IMR-90 (cell line): Measurements from ENCODE around the gene ATG4A. TPM values are rescaled to one million over a fixed set of nuclear protein-coding genes. Genes with fewer than 3 reads are reported as not detected.

Experiments
- ATAC-seq: fragments of 200-7000 bp; cut with Tn5 transposase; 2 replicates; pipeline ENCODE4 v1.9.1; 2020; ENCODE audit warnings: low read depth, mild to moderate bottlenecking, moderate library complexity
- BruUV-seq: library from RNA; stranded (reverse); fragments of 400-500 nt; replicated peaks from 2 replicates; lab custom pipeline; 2021; lab: Mats Ljungman, UMichigan
- CTCF ChIA-PET: fragments of 300-600 bp; formaldehyde crosslinking; extraction: SDS; loops from one replicate; lab custom pipeline; 2021; ENCODE audit warnings: antibody characterized with exemption; lab: Yijun Ruan, JAX
- POLR2A ChIA-PET: fragments of 300-600 bp; sonication (Branson Sonifier 250); formaldehyde crosslinking; loops from one replicate; lab custom pipeline; 2022; ENCODE audit warnings: antibody characterized with exemption; ENCODE audit not compliant: unreplicated experiment; lab: Charles Lee
- DNase-seq: peaks from one replicate; pipeline ENCODE4 v3.0.0; 2013
- H2AFZ ChIP-seq: replicated peaks from 2 replicates; pipeline ENCODE3; 2013; ENCODE audit warnings: low read length, mild to moderate bottlenecking; ENCODE audit not compliant: poor library complexity
- H2AK5ac ChIP-seq: 2 replicates; pipeline ENCODE4 v1.6.1; 2013; ENCODE audit warnings: low read depth, low read length, inconsistent platforms
- H2AK9ac ChIP-seq: replicated peaks from 2 replicates; pipeline ENCODE3; 2013; ENCODE audit warnings: mild to moderate bottlenecking, low read depth, low read length, moderate library complexity; ENCODE audit not compliant: poor library complexity
- H2BK120ac ChIP-seq: 2 replicates; pipeline ENCODE4 v1.6.1; 2013; ENCODE audit warnings: low read depth, low read length, inconsistent platforms
- H2BK15ac ChIP-seq: 3 replicates; pipeline ENCODE4 v1.6.1; 2013; ENCODE audit warnings: low read depth, low read length, inconsistent platforms
- H2BK20ac ChIP-seq: 2 replicates; pipeline ENCODE4 v1.6.1; 2013; ENCODE audit warnings: low read depth, mild to moderate bottlenecking, inconsistent platforms, low read length, moderate library complexity
- H2BK5ac ChIP-seq: 2 replicates; pipeline ENCODE4 v1.6.1; 2013; ENCODE audit warnings: mild to moderate bottlenecking, low read depth, low read length, inconsistent platforms; ENCODE audit not compliant: poor library complexity, severe bottlenecking
- H3K14ac ChIP-seq: replicated peaks from 2 replicates; pipeline ENCODE4 v1.6.1; 2013; ENCODE audit warnings: low read depth, low read length, inconsistent platforms
- H3K18ac ChIP-seq: 2 replicates; pipeline ENCODE4 v1.6.1; 2013; ENCODE audit warnings: low read depth, low read length, control low read depth
- H3K23ac ChIP-seq: 2 replicates; pipeline ENCODE4 v1.6.1; 2013; ENCODE audit warnings: low read depth, low read length, inconsistent platforms
- H3K27ac ChIP-seq: 2 replicates; pipeline ENCODE4 v1.5.1; 2013; ENCODE audit warnings: mild to moderate bottlenecking, control low read depth, low read length; ENCODE audit not compliant: insufficient read depth
- H3K27me3 ChIP-seq: 2 replicates; pipeline ENCODE4 v1.6.1; 2013; ENCODE audit warnings: low read length; ENCODE audit not compliant: control insufficient read depth, insufficient read depth
- H3K36me3 ChIP-seq: 2 replicates; pipeline ENCODE4 v1.6.1; 2013; ENCODE audit warnings: low read length, mixed read lengths; ENCODE audit not compliant: control insufficient read depth, insufficient read depth
- H3K4ac ChIP-seq: 2 replicates; pipeline ENCODE4 v1.6.1; 2013; ENCODE audit warnings: low read depth, low read length, inconsistent platforms
- H3K4me1 ChIP-seq: 2 replicates; pipeline ENCODE4 v1.6.1; 2013; ENCODE audit warnings: low read length, mixed read lengths; ENCODE audit not compliant: control insufficient read depth, insufficient read depth
- H3K4me2 ChIP-seq: 2 replicates; pipeline ENCODE4 v1.6.1; 2013; ENCODE audit warnings: low read depth, mild to moderate bottlenecking, control low read depth, low read length, moderate library complexity
- H3K4me3 ChIP-seq: 2 replicates; pipeline ENCODE4 v1.5.1; 2013; ENCODE audit warnings: low read depth, mild to moderate bottlenecking, control low read depth, low read length, moderate library complexity; ENCODE audit not compliant: insufficient read depth
- H3K56ac ChIP-seq: 2 replicates; pipeline ENCODE4 v1.6.1; 2013; ENCODE audit warnings: low read length, inconsistent platforms; ENCODE audit not compliant: insufficient read depth; ENCODE audit errors: extremely low read depth
- H3K79me1 ChIP-seq, 2 experiments: 2 replicates each; pipeline ENCODE4 v1.6.1; 2013; ENCODE audit warnings: low read length in 2 of 2, inconsistent platforms in 1 of 2, low read depth in 1 of 2
- H3K9ac ChIP-seq: 2 replicates; pipeline ENCODE4 v1.6.1; 2013; ENCODE audit warnings: low read depth, low read length, control low read depth
- H3K9me1 ChIP-seq: 2 replicates; pipeline ENCODE4 v1.6.1; 2013; ENCODE audit warnings: low read length, inconsistent platforms; ENCODE audit not compliant: insufficient read depth
- H3K9me3 ChIP-seq: 2 replicates; pipeline ENCODE4 v1.6.1; 2013; ENCODE audit warnings: low read length; ENCODE audit not compliant: control insufficient read depth, insufficient read depth
- H4K20me1 ChIP-seq: 2 replicates; pipeline ENCODE4 v1.6.1; 2013; ENCODE audit warnings: low read length, inconsistent platforms; ENCODE audit not compliant: insufficient read depth
- H4K5ac ChIP-seq: 2 replicates; pipeline ENCODE4 v1.6.1; 2013; ENCODE audit warnings: mild to moderate bottlenecking, low read depth, low read length, control low read depth
- H4K8ac ChIP-seq, 2 experiments: 2 replicates each; pipeline ENCODE4 v1.6.1; 2013; ENCODE audit warnings: low read depth in 2 of 2, low read length in 2 of 2, control low read depth in 1 of 2, inconsistent platforms in 1 of 2
- H4K91ac ChIP-seq: 2 replicates; pipeline ENCODE4 v1.6.1; 2013; ENCODE audit warnings: low read depth, low read length, inconsistent platforms; ENCODE audit not compliant: insufficient read depth
- MAFK ChIP-seq: IDR thresholded peaks from 2 replicates; pipeline ENCODE4 v1.6.1; 2012; ENCODE audit warnings: low read depth, low read length, improper control_type of control experiment
- MAZ ChIP-seq: IDR thresholded peaks from 2 replicates; pipeline ENCODE4 v1.6.1; 2012; ENCODE audit warnings: low read depth, mild to moderate bottlenecking, low read length, improper control_type of control experiment, moderate library complexity, borderline replicate concordance
- NFE2L2 ChIP-seq: fragments of 150-350 bp; IDR thresholded peaks from 2 replicates; pipeline ENCODE4 v1.6.1; 2016; ENCODE audit warnings: low read depth, mild to moderate bottlenecking, low read length
- RCOR1 ChIP-seq: IDR thresholded peaks from 2 replicates; pipeline ENCODE4 v1.6.1; 2012; ENCODE audit warnings: mild to moderate bottlenecking, low read length, improper control_type of control experiment; ENCODE audit not compliant: insufficient replicate concordance
- WGBS, 2 experiments: methylation state at CpG; one replicate each; pipeline versions ENCODE4 v1.1.5 to v1.1.7; 2013; ENCODE audit warnings: missing lambda C conversion rate in 2 of 2; ENCODE audit not compliant: insufficient read length in 1 of 2; ENCODE audit errors: extremely low coverage in 2 of 2; 5-methylcytosine and 5-hydroxymethylcytosine counted together
- dilution Hi-C: fragments of 300-500 bp; cut with HindIII; formaldehyde crosslinking; loops from one replicate; pipeline ENCODE4 v1.14.3; 2018; ENCODE audit warnings: low sequenced_read_pairs; ENCODE audit not compliant: unreplicated experiment
- in situ Hi-C: fragments of 300-500 bp; cut with MboI; formaldehyde crosslinking; loops from 3 replicates; pipeline ENCODE4 v1.14.3; 2019; ENCODE audit warnings: low sequenced_read_pairs, inconsistent platforms, mixed read lengths
- intact Hi-C: fragments of 100-400 bp; cut with micrococcal nuclease; formaldehyde crosslinking; loops from 2 replicates; pipeline ENCODE4 v1.10.0; 2022
- polyA plus RNA-seq, 3 experiments: library from polyadenylated mRNA; depleted of rRNA; stranded (reverse); fragments of >200 nt; gene quantifications; 2 replicates each; pipeline ENCODE4 v1.2.3, GENCODE V29; 2012; ENCODE audit warnings: low replicate concordance in 1 of 3
- total RNA-seq: library from RNA; depleted of rRNA; stranded (reverse); fragments of >200 nt; gene quantifications from 2 replicates; pipeline ENCODE4 v1.2.3, GENCODE V29; 2012

Gene ATG4A
- total and polyA plus RNA-seq, 2 of the 4 experiments (the other 2 are of a cell fraction), result 8.2 to 14.7 TPM

DNA sequence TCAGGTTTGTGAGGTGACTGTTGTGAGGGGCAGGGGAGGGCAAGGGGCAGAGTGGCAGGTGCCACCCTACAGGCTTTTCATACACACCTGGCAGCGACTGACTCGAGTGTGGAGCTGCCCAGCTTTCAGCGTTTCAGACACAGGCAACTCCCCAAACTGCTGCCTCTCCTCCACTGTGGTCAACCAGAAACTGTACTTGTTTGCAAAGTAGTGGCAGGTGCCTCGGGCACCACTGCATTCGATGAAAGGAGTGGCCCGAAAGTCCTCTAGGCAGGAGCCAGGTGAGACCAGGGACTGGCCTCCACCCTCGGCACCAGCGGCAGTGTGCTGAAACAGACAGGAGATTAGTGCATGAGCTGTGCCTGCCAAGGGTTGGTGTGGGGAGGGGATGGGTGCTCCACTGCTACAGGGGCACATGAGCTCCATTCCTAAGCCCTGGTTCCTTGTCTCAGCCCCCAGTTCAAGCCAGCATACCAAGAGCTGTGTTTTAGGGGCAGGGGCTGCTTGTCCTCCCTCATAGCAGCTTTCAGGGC, 65.4 kb downstream of the ATG4A start:
- H2BK5ac ChIP-seq, result no peak overlapping the region
- H3K36me3 ChIP-seq, result no peaks in the 10 kb centered on the region; the same call in 1 of the 2 replicates
- no peak overlapping the region for H3K4ac ChIP-seq
- dilution Hi-C loops (no loop called here), intact Hi-C loops (no loop called here), in situ Hi-C loops (no loop called here)
- POLR2A ChIA-PET, result no interaction called here
- H2BK15ac ChIP-seq, result no peak overlapping the region
- no TSS peak for BruUV-seq
- H2BK120ac ChIP-seq, result no peak overlapping the region
- no peaks in the 10 kb centered on the region for H3K9me1 ChIP-seq
- no peak overlapping the region for H3K4me2 ChIP-seq
- no peak overlapping the region for H3K9ac ChIP-seq
- no peak overlapping the region for H2BK20ac ChIP-seq
- no peak overlapping the region for H4K91ac ChIP-seq
- no peaks in the 10 kb centered on the region for H4K20me1 ChIP-seq
- H3K4me3 ChIP-seq, result no peak overlapping the region
- no peak overlapping the region for H3K18ac ChIP-seq
- H3K79me1 ChIP-seq, result no peaks in the 10 kb centered on the region
- no peak overlapping the region for H2AFZ ChIP-seq
- H2AK5ac ChIP-seq, result no peak overlapping the region
- no peak overlapping the region for H3K14ac ChIP-seq
- no peaks in the 10 kb centered on the region for H3K9me3 ChIP-seq
- CTCF ChIA-PET, result no interaction called here
- H2AK9ac ChIP-seq, result no peak overlapping the region
- TF ChIP-seq NFE2L2, result no peak
- TF ChIP-seq RCOR1, result no peak
- no peak for TF ChIP-seq MAZ
- no peak for TF ChIP-seq MAFK
- H4K8ac ChIP-seq, result no peak overlapping the region
- WGBS, 2 experiments, result no CpG with 5 or more reads among the region's 8 CpGs
- DNase-seq (no peak), ATAC-seq (no peak)
- no peak overlapping the region for H3K27ac ChIP-seq
- peaks cover 8% of the 10 kb centered on the region for H3K27me3 ChIP-seq
- H3K4me1 ChIP-seq, result no peaks in the 10 kb centered on the region
- no peak overlapping the region for H3K23ac ChIP-seq
- no peak overlapping the region for H4K5ac ChIP-seq
- no peak overlapping the region for H3K56ac ChIP-seq
